ENCODE results near the gene MAP4. TPM values are rescaled to one million over a fixed set of nuclear protein-coding genes. Genes with fewer than 3 reads are reported as not detected.

The MAP4 gene
- polyA plus RNA-seq, 1 donor from 2014 or later = 186 TPM

- Histone ChIP-seq H3K9ac (ENCODE audit: low read length) (peak overlapping the region; percentile 89), H3K36me3 (ENCODE audit: insufficient read depth, low read length) (peaks cover 8% of the 10 kb centered on the region), H3K27me3 (ENCODE audit: insufficient read depth, low read depth, low read length) (no peaks in the 10 kb centered on the region), H3K9me3 (ENCODE audit: low read length) (no peaks in the 10 kb centered on the region), H3K4me2 (ENCODE audit: low read length) (peak overlapping the region; percentile 81), H4K20me1 (ENCODE audit: insufficient read depth) (no peaks in the 10 kb centered on the region), H3K79me2 (replicated peaks; ENCODE audit: insufficient read depth, low read length) (peaks cover 25% of the 10 kb centered on the region), H3K4me3 (ENCODE audit: low read length) (peak overlapping the region; percentile 95), H3K27ac (ENCODE audit: low read length) (peak overlapping the region; percentile 53), H3F3A (ENCODE audit: insufficient read depth, low read length, poor library complexity, severe bottlenecking) (no peaks in the 10 kb centered on the region), H2AFZ (ENCODE audit: low read depth, low read length) (no peak overlapping the region), H3K9me2 (ENCODE audit: insufficient read depth, low read length) (no peaks in the 10 kb centered on the region)
- TF ChIP-seq EZH2 (IDR thresholded peaks at IDR 0.05; ENCODE audit: borderline replicate concordance, insufficient read depth, low read length, poor library complexity, severe bottlenecking) (no peak), MXI1 (conservative IDR thresholded peaks at IDR 0.05; ENCODE audit: poor library complexity, severe bottlenecking) (peak; percentile 88), TAF1 (IDR thresholded peaks at IDR 0.05; ENCODE audit: low read depth) (peak; percentile 2), SMC3 (conservative IDR thresholded peaks at IDR 0.05; ENCODE audit: poor library complexity) (peak; percentile 88), POLR2AphosphoS5 (IDR thresholded peaks at IDR 0.05) (peak; percentile 44), CTCF (IDR thresholded peaks at IDR 0.05; ENCODE audit: poor library complexity, severe bottlenecking) (peak; percentile 93), EP300 (conservative IDR thresholded peaks at IDR 0.05; ENCODE audit: poor library complexity, severe bottlenecking) (no peak), REST (IDR thresholded peaks at IDR 0.05; ENCODE audit: borderline replicate concordance) (peak; percentile 30), RAD21 (conservative IDR thresholded peaks at IDR 0.05) (peak; percentile 72)
Measured at GRCh38 chr3:47824541-47825473, 191.4 kb downstream of the MAP4 start.

DNA sequence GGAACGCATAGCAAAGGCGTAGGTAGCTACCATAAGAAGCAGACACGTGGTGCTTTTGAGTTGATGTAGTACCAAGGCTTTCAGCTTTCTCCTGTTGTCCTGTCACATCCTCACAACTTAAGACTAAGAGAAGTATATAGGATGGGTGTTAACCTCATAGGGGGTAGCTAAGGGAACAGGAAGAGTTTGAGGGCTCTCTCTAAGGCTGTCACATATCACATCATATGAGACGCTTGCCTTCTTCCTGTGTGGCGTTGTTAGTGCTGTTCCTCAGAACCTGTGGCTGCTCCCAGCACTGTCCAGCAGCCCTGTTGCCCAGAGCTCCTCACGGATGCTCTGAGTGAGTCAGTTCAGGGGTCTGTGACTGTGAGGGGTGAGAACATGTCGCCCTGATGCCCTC, 198.6 kb downstream of the MAP4 start:
- no peaks in the 10 kb centered on the region for H4K20me1 ChIP-seq (ENCODE audit: insufficient read depth)
- no peak overlapping the region for H3K9ac ChIP-seq (ENCODE audit: low read length)
- no peak overlapping the region for H3K4me2 ChIP-seq (ENCODE audit: low read length)
- H3K9me3 ChIP-seq (ENCODE audit: low read length) = no peaks in the 10 kb centered on the region
- H2AFZ ChIP-seq (ENCODE audit: low read depth, low read length) = no peak overlapping the region
- no peaks in the 10 kb centered on the region for H3K27me3 ChIP-seq (ENCODE audit: insufficient read depth, low read depth, low read length)
- H3K9me2 ChIP-seq (ENCODE audit: insufficient read depth, low read length) = no peaks in the 10 kb centered on the region
- H3K36me3 ChIP-seq (ENCODE audit: insufficient read depth, low read length) = no peaks in the 10 kb centered on the region
- no peaks in the 10 kb centered on the region for H3F3A ChIP-seq (ENCODE audit: insufficient read depth, low read length, poor library complexity, severe bottlenecking)
- H3K4me3 ChIP-seq (ENCODE audit: low read length) = no peak overlapping the region
- TF ChIP-seq MXI1 (conservative IDR thresholded peaks at IDR 0.05; ENCODE audit: poor library complexity, severe bottlenecking) = no peak
- TF ChIP-seq RAD21 (conservative IDR thresholded peaks at IDR 0.05) = no peak
- no peak for TF ChIP-seq EZH2 (IDR thresholded peaks at IDR 0.05; ENCODE audit: borderline replicate concordance, insufficient read depth, low read length, poor library complexity, severe bottlenecking)
- TF ChIP-seq REST (IDR thresholded peaks at IDR 0.05; ENCODE audit: borderline replicate concordance) = no peak
- no peak for TF ChIP-seq POLR2AphosphoS5 (IDR thresholded peaks at IDR 0.05)
- no peak for TF ChIP-seq SMC3 (conservative IDR thresholded peaks at IDR 0.05; ENCODE audit: poor library complexity)
- TF ChIP-seq TAF1 (IDR thresholded peaks at IDR 0.05; ENCODE audit: low read depth) = no peak
- TF ChIP-seq EP300 (conservative IDR thresholded peaks at IDR 0.05; ENCODE audit: poor library complexity, severe bottlenecking) = no peak
- no peak for TF ChIP-seq CTCF (IDR thresholded peaks at IDR 0.05; ENCODE audit: poor library complexity, severe bottlenecking)
- H3K27ac ChIP-seq (ENCODE audit: low read length) = no peak overlapping the region
- H3K79me2 ChIP-seq (replicated peaks; ENCODE audit: insufficient read depth, low read length) = no peaks in the 10 kb centered on the region
